Measurements from ENCODE around the gene AP1G1.
"Not testable (repeated sequence)": the region's sequence is repeated elsewhere in the genome, so short reads cannot be mapped to it uniquely, and the experiment has no call there.

AP1G1 gene

GRCh38 chr16:71807905-71808592 is 585 bp downstream of the AP1G1 start:
- peak; percentile 38 to 64 (median 46) for DNase-seq

GRCh38 chr16:71803305-71803690 is 5.3 kb downstream of the AP1G1 start:
- no peak for DNase-seq

GRCh38 chr16:71796501-71797097 is 12.0 kb downstream of the AP1G1 start:
- no peak for DNase-seq

- no peak for DNase-seq
Observed at GRCh38 chr16:71794943-71795342, 13.7 kb downstream of the AP1G1 start.

- DNase-seq = no peak
Observed at GRCh38 chr16:71794018-71794417, 14.6 kb downstream of the AP1G1 start.

GRCh38 chr16:71792176-71792575 is 16.5 kb downstream of the AP1G1 start:
- DNase-seq = no peak

- DNase-seq = not testable (repeated sequence)
Observed at GRCh38 chr16:71790329-71790728, 18.3 kb downstream of the AP1G1 start.

DNA sequence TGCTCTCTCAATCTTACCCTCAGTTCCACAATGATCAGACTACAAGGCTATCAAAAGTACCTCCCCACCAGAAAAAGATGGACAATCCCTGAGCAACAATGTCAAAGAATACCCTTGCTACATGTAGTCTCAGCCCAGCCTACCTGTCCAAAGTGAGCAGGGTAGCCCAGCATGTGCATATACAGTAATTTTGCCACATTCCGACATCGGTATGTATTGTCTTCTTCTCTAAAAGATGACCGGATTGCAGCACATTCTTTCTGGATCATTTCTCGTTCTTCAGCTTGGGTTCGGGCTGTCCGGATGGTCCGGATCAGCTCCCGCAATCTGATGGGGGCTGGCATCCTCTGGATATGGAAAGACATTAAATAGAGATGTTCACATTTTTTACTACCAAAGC is 19.5 kb downstream of the AP1G1 start:
- DNase-seq = no peak

DNA sequence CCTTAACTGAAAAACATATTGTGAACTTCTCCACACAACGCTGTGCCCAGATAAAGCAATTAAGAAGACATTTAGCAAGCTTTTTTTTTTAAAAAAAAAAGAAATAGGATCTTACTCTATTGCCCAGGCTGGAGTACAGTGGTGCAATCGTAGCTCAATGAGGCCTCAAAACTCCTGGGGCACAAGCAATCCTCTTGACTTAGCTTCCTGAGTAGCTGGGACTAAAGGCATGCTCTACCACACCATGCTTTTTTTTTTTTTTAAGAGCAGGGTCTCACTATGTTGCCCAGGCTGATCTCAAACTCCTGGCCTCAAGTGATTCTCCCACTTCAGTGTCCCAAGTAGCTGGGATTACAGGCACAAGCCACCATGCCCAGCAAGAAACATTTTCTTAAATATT is 20.1 kb downstream of the AP1G1 start:
- DNase-seq = no peak

GRCh38 chr16:71785143-71785542 is 23.5 kb downstream of the AP1G1 start:
- DNase-seq = not testable (repeated sequence)

DNA sequence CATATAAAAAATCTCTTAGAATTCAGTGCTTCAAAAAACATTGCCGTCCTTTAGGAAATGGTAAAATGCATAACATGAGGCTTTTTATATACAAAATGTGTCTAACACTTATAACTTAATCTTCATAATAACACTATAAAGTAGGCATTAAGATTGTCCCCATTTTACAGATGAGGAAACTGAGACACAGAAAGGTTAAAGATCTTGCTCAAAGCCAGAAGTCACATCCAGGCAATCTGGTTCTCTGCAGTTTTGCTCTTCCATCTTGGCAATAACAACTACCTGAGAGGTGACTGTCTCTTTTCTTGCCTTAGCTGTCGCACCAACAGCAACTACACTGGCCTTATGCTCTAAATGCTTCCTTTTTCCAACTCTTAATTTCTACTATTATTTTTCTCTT is 24.5 kb downstream of the AP1G1 start:
- no peak for DNase-seq

- DNase-seq = no peak
Observed at GRCh38 chr16:71781741-71782140, 26.9 kb downstream of the AP1G1 start.

DNA sequence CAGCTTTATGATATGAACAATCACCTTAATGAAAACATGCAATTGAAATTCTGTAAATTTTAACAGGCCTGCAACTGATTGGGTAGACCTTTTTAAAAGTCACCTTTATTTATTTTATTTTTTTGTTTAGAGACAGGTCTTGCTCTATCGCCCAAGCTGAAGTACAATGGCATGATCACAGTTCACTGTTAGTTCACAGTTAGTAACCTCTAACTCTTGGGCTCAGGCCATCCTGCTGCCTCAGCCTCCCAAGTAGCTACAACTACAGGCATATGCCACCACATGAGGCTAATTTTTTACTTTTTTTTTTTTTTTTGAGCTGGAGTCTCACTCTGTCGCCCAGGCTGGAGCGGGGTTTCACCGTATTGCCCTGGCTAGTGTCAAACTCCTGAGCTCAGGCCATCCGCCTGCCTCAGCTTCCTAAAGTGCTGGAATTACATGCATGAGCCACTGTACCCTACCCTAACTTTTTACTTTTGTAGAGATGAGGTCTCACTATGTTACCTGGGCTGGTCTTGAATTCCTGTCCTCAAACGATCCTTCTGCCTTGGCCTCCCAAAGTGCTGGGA is 28.0 kb downstream of the AP1G1 start:
- no peak for DNase-seq

GRCh38 chr16:71778780-71779179 is 29.9 kb downstream of the AP1G1 start:
- DNase-seq = no peak

DNA sequence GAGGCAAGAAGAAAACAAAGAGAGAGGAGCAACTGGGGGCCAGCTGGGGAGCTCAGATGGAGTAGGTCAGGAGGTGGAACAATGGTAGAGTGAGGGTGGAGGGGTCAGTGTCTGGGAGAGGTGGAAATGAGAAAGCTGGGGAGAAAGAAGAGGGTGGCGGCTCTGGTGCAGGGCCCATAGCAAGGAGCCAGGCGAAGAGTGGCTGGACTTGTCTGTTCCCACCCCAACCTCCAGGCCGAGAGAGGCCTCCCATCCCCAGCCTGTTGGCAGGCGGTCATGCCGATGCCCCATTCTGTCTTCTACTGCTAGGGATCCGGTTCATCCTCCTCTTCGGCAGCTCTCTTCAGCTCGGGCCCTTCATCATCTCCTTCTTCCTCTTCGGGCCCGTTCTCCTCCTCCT is 31.3 kb downstream of the AP1G1 start:
- DNase-seq = no peak

- no peak for DNase-seq
Observed at GRCh38 chr16:71775949-71776348, 32.7 kb downstream of the AP1G1 start.

DNA sequence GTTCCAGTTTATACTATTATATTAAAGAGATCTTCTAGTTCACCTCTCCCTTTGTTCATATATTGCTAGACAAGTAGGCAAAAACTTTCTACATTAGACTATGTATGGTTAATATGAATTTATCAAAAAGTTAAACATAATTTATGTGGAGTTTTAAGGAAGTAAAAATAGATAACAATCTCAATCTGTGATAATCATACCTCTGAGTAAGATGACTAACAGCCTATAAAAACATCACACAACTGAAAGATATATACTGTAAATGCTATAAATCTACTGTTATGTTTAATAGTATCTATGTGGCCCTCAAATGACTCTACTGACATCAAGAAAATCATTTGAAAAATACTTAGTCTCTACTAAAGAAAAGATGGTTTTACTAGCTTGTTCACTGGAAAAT is 37.1 kb downstream of the AP1G1 start:
- DNase-seq = no peak

DNA sequence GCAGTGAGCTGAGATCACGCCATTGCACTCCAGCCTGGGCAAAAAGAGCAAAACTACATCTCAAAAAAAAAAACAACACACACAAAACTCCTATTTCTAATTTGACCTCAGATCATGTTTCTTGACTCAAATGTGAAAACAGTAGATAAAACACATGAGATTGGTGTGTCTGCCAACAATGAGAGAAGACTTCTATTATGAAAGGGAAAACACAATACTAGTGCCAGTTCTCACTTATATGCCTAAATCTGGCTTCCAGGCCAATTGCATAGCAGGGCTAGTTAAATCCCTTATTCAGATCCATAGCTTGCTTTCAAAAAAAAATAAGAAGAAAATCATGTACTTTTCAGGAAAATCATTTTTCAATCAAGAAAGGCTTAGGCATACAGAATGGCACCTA is 39.4 kb downstream of the AP1G1 start:
- DNase-seq = no peak

DNA sequence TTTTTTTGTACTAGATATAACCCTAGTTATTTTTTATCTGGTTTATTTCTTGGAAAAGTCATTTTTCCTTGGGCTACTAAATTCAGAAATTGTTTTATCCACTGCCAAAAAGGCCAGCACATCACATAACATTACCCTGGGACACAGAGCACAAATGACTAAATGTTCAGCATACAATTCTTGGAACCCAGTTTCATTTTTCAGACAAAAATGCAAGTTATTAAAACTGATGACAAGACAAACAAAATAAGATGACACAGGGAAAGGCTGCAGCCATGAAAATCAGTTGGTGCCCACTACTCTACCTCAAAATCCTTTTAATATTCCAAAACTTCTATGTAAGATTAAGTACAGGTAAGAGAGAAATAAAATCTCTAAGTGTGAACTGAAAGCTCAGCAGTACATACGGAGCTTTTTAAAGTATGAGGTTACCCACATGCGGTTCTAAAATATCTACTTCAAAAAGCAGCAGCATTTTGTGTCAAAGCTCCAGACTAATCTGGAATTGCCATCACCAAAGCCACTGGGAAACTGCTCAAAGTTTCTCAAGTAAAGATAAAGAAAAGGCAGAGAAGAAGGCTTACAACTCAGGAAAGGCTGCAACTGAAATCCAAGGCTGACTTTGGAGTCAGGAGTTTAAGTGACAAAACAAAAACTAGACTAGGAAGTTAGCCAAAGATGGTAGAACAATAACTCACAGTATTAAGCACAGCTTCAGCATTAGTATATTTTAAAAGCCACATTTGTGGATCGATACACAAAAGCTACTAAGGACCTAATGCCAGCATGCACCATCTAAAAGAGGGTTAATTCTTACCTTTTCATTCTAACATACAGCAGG is 41.4 kb downstream of the AP1G1 start:
- peak in 1 of 4 experiments; percentile 6 for DNase-seq

- DNase-seq = no peak
Observed at GRCh38 chr16:71762186-71762585, 46.4 kb downstream of the AP1G1 start.

DNA sequence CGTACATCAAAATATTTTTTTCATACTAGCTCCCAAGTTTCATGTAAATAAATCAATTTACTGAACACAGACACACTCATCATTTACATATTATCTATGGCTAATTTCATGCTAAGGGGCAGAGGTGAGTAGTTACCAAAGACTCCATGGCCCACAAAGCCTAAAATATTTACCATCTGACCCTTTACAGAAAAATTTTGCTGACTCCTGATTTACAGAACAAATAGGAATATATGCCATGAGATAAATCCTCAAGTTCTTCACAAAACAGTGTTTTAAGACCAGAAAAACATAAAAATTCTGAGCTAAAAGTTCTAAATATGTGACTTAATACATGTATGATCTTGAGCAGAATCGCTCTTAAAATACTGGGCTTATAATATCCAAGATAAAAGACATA is 47.5 kb downstream of the AP1G1 start:
- DNase-seq = no peak

DNA sequence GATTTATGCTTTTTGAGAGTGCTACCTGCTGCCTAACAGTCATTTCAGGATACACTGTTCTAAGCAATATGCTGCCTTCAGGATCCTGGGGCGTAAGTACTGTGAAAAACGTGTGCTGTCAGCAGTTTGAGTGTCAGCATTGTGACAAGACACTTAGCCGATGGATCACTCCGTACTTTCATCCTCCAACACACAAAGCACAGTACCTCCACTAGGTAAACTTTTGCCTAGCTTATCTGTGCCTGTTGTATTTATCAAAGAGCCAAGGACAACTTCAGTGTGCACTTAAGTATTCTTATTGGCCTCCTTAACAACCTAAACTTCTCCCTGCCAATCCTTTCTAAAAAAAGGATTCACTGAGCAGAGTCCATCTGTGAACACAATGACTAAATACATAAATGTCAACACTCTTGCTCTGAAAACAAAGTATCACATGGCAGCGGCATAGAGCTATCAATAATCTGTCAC is 50.3 kb downstream of the AP1G1 start:
- DNase-seq = no peak

- no peak for DNase-seq
Observed at GRCh38 chr16:71754652-71755051, 54.0 kb downstream of the AP1G1 start.
